H1 (cell line): ENCODE results near the gene CHMP1B. TPM values are rescaled to one million over a fixed set of nuclear protein-coding genes. Genes with fewer than 3 reads are reported as not detected.

Source experiments
- CTCF ChIA-PET: fragments of 300-600 bp; sonication (Branson Sonifier 250); formaldehyde crosslinking; loops from one replicate; lab custom pipeline; 2021; ENCODE audit not compliant: partially characterized antibody; lab: Charles Lee
- POLR2A ChIA-PET: fragments of 300-600 bp; sonication (Branson Sonifier 250); formaldehyde crosslinking; loops from one replicate; lab custom pipeline; 2021; ENCODE audit warnings: inconsistent platforms; ENCODE audit not compliant: partially characterized antibody; lab: Charles Lee
- DNase-seq, 2 experiments: peaks; one replicate each; pipeline versions ENCODE4 v3.0.0 to v3.0.0-alpha.2; 2010 to 2022; ENCODE audit warnings: low spot score in 2 of 2, low read depth in 1 of 2, mixed read lengths in 1 of 2
- FAIRE-seq: peaks from 2 replicates; lab custom pipeline; 2011; peaks lifted over from hg19 to GRCh38; lab: Jason Lieb, UNC
- H2AFZ ChIP-seq: 2 replicates; pipeline ENCODE4 v1.8.1; 2012; ENCODE audit warnings: low read length, inconsistent platforms
- H2AK5ac ChIP-seq: 2 replicates; pipeline ENCODE4 v1.6.1; 2013; ENCODE audit warnings: low read depth, low read length
- H2BK120ac ChIP-seq: replicated peaks from 2 replicates; pipeline ENCODE3; 2013; ENCODE audit warnings: low read depth, low read length, inconsistent platforms
- H2BK12ac ChIP-seq: 2 replicates; pipeline ENCODE4 v1.6.1; 2013; ENCODE audit warnings: low read depth, low read length
- H2BK15ac ChIP-seq: 2 replicates; pipeline ENCODE4 v1.6.1; 2013; ENCODE audit warnings: low read length
- H2BK20ac ChIP-seq: 2 replicates; pipeline ENCODE4 v1.6.1; 2013; ENCODE audit warnings: low read length
- H2BK5ac ChIP-seq: 2 replicates; pipeline ENCODE4 v1.6.1; 2013; ENCODE audit warnings: low read depth, low read length
- H3K14ac ChIP-seq: 2 replicates; pipeline ENCODE4 v1.6.1; 2013; ENCODE audit warnings: inconsistent platforms; ENCODE audit not compliant: insufficient read length
- H3K18ac ChIP-seq: 2 replicates; pipeline ENCODE4 v1.6.1; 2013; ENCODE audit warnings: low read length; ENCODE audit errors: extremely low read depth
- H3K23ac ChIP-seq: 2 replicates; pipeline ENCODE4 v1.6.1; 2013; ENCODE audit warnings: inconsistent platforms; ENCODE audit not compliant: insufficient read length
- H3K23me2 ChIP-seq: 2 replicates; pipeline ENCODE4 v1.6.1; 2013; ENCODE audit warnings: low read depth, low read length
- H3K27ac ChIP-seq: 2 replicates; pipeline ENCODE4 v1.6.1; 2011; ENCODE audit warnings: low read depth, low read length, inconsistent platforms
- H3K27me3 ChIP-seq, 4 experiments: replicated peaks in 1 of 4; 1 replicate in 1 of 4; 2 replicates in 3 of 4; pipeline versions ENCODE4 v1.6.1 to v1.8.1; 2011 to 2013; ENCODE audit warnings: low read length in 3 of 4, mild to moderate bottlenecking in 3 of 4, inconsistent platforms in 2 of 4, mixed read lengths in 2 of 4, moderate library complexity in 1 of 4; ENCODE audit not compliant: control insufficient read depth in 3 of 4, insufficient read depth in 3 of 4; ENCODE audit errors: extremely low read depth in 1 of 4
- H3K36me3 ChIP-seq, 4 experiments: 2 replicates each; pipeline versions ENCODE4 v1.6.1 to v1.8.1; 2011 to 2013; ENCODE audit warnings: mild to moderate bottlenecking in 4 of 4, low read length in 3 of 4, moderate library complexity in 2 of 4, control low read depth in 1 of 4, inconsistent platforms in 1 of 4; ENCODE audit not compliant: insufficient read depth in 4 of 4, control insufficient read depth in 2 of 4
- H3K4ac ChIP-seq: replicated peaks from 2 replicates; pipeline ENCODE3; 2013; ENCODE audit warnings: low read length, low read depth, mixed read lengths, inconsistent platforms; ENCODE audit not compliant: insufficient read length
- H3K4me1 ChIP-seq, 4 experiments: replicated peaks in 1 of 4; 1 replicate in 1 of 4; 2 replicates in 3 of 4; pipeline versions ENCODE4 v1.6.1 to v1.8.1; 2011 to 2013; ENCODE audit warnings: low read length in 3 of 4, inconsistent platforms in 2 of 4, mixed read lengths in 1 of 4; ENCODE audit not compliant: insufficient read depth in 4 of 4, control insufficient read depth in 3 of 4
- H3K4me2 ChIP-seq, 2 experiments: 2 replicates each; pipeline versions ENCODE4 v1.6.1 to v1.8.1; 2011 to 2013; ENCODE audit warnings: low read depth in 2 of 2, low read length in 2 of 2, control low read depth in 1 of 2, inconsistent platforms in 1 of 2, mild to moderate bottlenecking in 1 of 2; ENCODE audit not compliant: insufficient read depth in 1 of 2
- H3K4me3 ChIP-seq, 4 experiments: fragments of 200-600, 300-600 bp in 1 of 4; sonication (generic), shearing (Covaris generic), sonication (Bioruptor Twin) in 1 of 4; 2 replicates each; pipeline versions ENCODE4 v1.5.1 to v1.8.1; 2011 to 2016; ENCODE audit warnings: low read length in 4 of 4, low read depth in 3 of 4, control low read depth in 2 of 4, inconsistent platforms in 2 of 4, mild to moderate bottlenecking in 2 of 4, mixed read lengths in 1 of 4, moderate library complexity in 1 of 4; ENCODE audit not compliant: insufficient read depth in 2 of 4; ENCODE audit errors: extremely low read depth in 1 of 4
- H3K56ac ChIP-seq: replicated peaks from 2 replicates; pipeline ENCODE3; 2013; ENCODE audit warnings: low read depth, mild to moderate bottlenecking, mixed read lengths, low read length, inconsistent platforms; ENCODE audit not compliant: insufficient read length
- H3K79me1 ChIP-seq: 2 replicates; pipeline ENCODE4 v1.6.1; 2013; ENCODE audit warnings: low read depth, low read length, control low read depth
- H3K79me2 ChIP-seq, 2 experiments: 2 replicates each; pipeline versions ENCODE4 v1.6.1 to v1.8.1; 2012 to 2013; ENCODE audit warnings: low read length in 2 of 2, mild to moderate bottlenecking in 2 of 2, inconsistent platforms in 1 of 2; ENCODE audit not compliant: insufficient read depth in 2 of 2, control insufficient read depth in 1 of 2
- H3K9ac ChIP-seq, 4 experiments: replicated peaks in 1 of 4; 1 replicate in 1 of 4; 2 replicates in 3 of 4; pipeline versions ENCODE4 v1.6.1 to v1.8.1; 2011 to 2013; ENCODE audit warnings: low read depth in 3 of 4, low read length in 3 of 4, control low read depth in 2 of 4, mild to moderate bottlenecking in 2 of 4, moderate library complexity in 2 of 4, inconsistent platforms in 1 of 4; ENCODE audit errors: extremely low read depth in 1 of 4
- H3K9me3 ChIP-seq, 2 experiments: 2 replicates each; pipeline versions ENCODE4 v1.6.1 to v1.8.1; 2012 to 2013; ENCODE audit warnings: mild to moderate bottlenecking in 2 of 2, moderate library complexity in 2 of 2, control low read depth in 1 of 2, inconsistent platforms in 1 of 2, low read depth in 1 of 2, low read length in 1 of 2, mixed read lengths in 1 of 2; ENCODE audit not compliant: insufficient read depth in 2 of 2
- H4K20me1 ChIP-seq, 2 experiments: replicated peaks in 1 of 2; 2 replicates each; pipeline versions ENCODE3 to v1.8.1; 2011 to 2013; ENCODE audit warnings: inconsistent platforms in 2 of 2, low read length in 2 of 2, mild to moderate bottlenecking in 1 of 2; ENCODE audit not compliant: insufficient read depth in 2 of 2, control insufficient read depth in 1 of 2
- H4K5ac ChIP-seq: 2 replicates; pipeline ENCODE4 v1.6.1; 2013; ENCODE audit warnings: low read length, low read depth, mixed read lengths, inconsistent platforms; ENCODE audit not compliant: insufficient read length
- H4K8ac ChIP-seq: 2 replicates; pipeline ENCODE4 v1.8.0; 2013; ENCODE audit warnings: mild to moderate bottlenecking, moderate library complexity, low read length, inconsistent platforms; ENCODE audit not compliant: insufficient read depth; ENCODE audit errors: extremely low read depth
- H4K91ac ChIP-seq: replicated peaks from 2 replicates; pipeline ENCODE3; 2013; ENCODE audit warnings: low read length, mixed read lengths, inconsistent platforms; ENCODE audit not compliant: insufficient read length
- CREB1 ChIP-seq: IDR thresholded peaks from 2 replicates; pipeline ENCODE4 v1.6.1; 2012; ENCODE audit warnings: inconsistent platforms
- TCF12 ChIP-seq: IDR thresholded peaks from 2 replicates; pipeline ENCODE4 v1.6.1; 2011; ENCODE audit warnings: low read depth, mild to moderate bottlenecking, low read length
- WGBS, 2 experiments: shearing (Covaris generic) in 1 of 2; methylation state at CpG; one replicate each; pipeline versions ENCODE4 v1.1.6 to v1.1.7; 2013 to 2015; ENCODE audit warnings: low lambda C conversion rate in 2 of 2, mixed read lengths in 2 of 2, inconsistent platforms in 1 of 2, low coverage in 1 of 2, missing lambda C conversion rate in 1 of 2; ENCODE audit not compliant: insufficient replicate concordance in 2 of 2, insufficient coverage in 1 of 2, insufficient read length in 1 of 2; ENCODE audit errors: extremely low coverage in 1 of 2, missing lambda C conversion rate in 1 of 2; 5-methylcytosine and 5-hydroxymethylcytosine counted together
- polyA plus RNA-seq, 7 experiments: library from polyadenylated mRNA; depleted of rRNA in 3 of 7; stranded (reverse) in 5 of 7; unstranded in 2 of 7; fragments of >200 nt in 5 of 7; fragments of 200-250 nt in 2 of 7; gene quantifications; 1 replicate in 5 of 7; 2 replicates in 1 of 7; 4 replicates in 1 of 7; pipeline versions ENCODE4 v1.2.1 to v1.2.3, GENCODE V29; 2011 to 2013; ENCODE audit warnings: missing spikeins in 2 of 7, mixed read lengths in 2 of 7
- total RNA-seq: library from RNA; stranded (reverse); fragmentation: NEBNext Ultra II Directional; extraction: Animal tissue kit (Norgen Biotek cat#: 25700); gene quantifications from 2 replicates; pipeline ENCODE4 v1.2.1, GENCODE V29; 2021

The CHMP1B gene
- total and polyA plus RNA-seq, 2 of the 8 experiments (the other 6 are each of a cell fraction or from before 2014, with no cell fraction given) = 30.5 to 43.2 TPM

DNA sequence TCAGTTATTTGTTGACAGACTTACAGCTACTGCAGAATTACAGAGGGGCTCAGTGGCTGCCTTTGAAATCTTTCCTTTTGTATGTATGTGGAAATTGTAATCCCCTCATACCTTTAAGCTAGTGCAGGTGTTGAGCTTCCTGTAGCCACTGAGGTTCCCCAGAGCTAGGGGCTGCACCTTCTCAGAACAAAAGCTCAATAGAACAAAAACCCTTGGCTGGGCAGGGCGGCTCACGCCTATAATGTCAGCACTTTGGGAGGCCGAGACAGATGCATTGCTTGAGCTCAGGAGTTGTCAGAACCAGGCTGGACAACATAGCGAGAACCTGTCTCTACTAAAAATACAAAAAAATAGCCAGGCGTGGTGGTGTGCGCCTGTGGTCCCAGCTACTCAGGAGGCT lies 41.3 kb upstream of the CHMP1B start:
- no peak overlapping the region for H3K9ac ChIP-seq
- no peaks in the 10 kb centered on the region for H3K27me3 ChIP-seq
- H3K56ac ChIP-seq = no peak overlapping the region
- H3K23ac ChIP-seq = no peak overlapping the region
- H3K18ac ChIP-seq = peak overlapping the region; percentile 57; the same call in 1 of the 2 replicates
- peak overlapping the region in 1 of 4 experiments; percentile 1; a peak in 1 of 8 replicates for H3K4me3 ChIP-seq
- H4K8ac ChIP-seq = no peak overlapping the region
- no peak overlapping the region for H4K5ac ChIP-seq
- no peaks in the 10 kb centered on the region for H3K9me3 ChIP-seq
- H4K91ac ChIP-seq = no peak overlapping the region
- H2BK20ac ChIP-seq = no peak overlapping the region; the same call in 1 of the 2 replicates
- H2BK120ac ChIP-seq = no peak overlapping the region
- peak overlapping the region; percentile 29; the same call in 1 of the 2 replicates for H3K27ac ChIP-seq
- H3K4ac ChIP-seq = no peak overlapping the region
- H4K20me1 ChIP-seq = no peaks in the 10 kb centered on the region
- H2BK12ac ChIP-seq = peak overlapping the region; percentile 82; the same call in 1 of the 2 replicates
- DNase-seq (no peak), FAIRE-seq (no peak)
- peaks cover 16 to 32% (median 22%) of the 10 kb centered on the region in 4 experiments for H3K4me1 ChIP-seq
- H3K4me2 ChIP-seq = no peak overlapping the region; a peak in 1 of 4 replicates
- 72% methylated on average over 6 of the region's 6 CpGs; no CpG with 5 or more reads in 1 of the 2 experiments for WGBS, 2 experiments
- ChIA-PET CTCF (interaction anchor here (0.6 to 2.1 kb wide), 13 partner anchors 12 to 155 kb away, joined by 3 to 5 read pairs (median 3); no protein-coding TSS in a partner anchor), POLR2A (interaction anchor here (0.8 to 1.4 kb wide), 5 partner anchors 17 to 73 kb away, joined by 3 to 7 read pairs (median 3); partner anchors contain the start of gene CHMP1B)
- no peak overlapping the region for H2AFZ ChIP-seq
- H2BK15ac ChIP-seq = no peak overlapping the region
- H3K23me2 ChIP-seq = peaks cover 3% of the 10 kb centered on the region; the same call in 1 of the 2 replicates
- no peak overlapping the region for H3K14ac ChIP-seq
- 0 out of 2 replicates have a peak, but pooled peaks have one; percentile 45 for TF ChIP-seq TCF12
- TF ChIP-seq CREB1 = no peak
- TF ChIP-seq, all 59 proteins: peak for 1
- Histone ChIP-seq H3K79me1 (no peaks in the 10 kb centered on the region), H3K79me2 (no peaks in the 10 kb centered on the region), H2AK5ac (0 out of 2 replicates have a peak overlapping the region, but pooled peaks have one; percentile 17), H3K36me3 (no peaks in the 10 kb centered on the region), H2BK5ac (peak overlapping the region; percentile 90; the same call in 1 of the 2 replicates)
